ENCODE results near the gene ALG2. TPM values are rescaled to one million over a fixed set of nuclear protein-coding genes. Genes with fewer than 3 reads are reported as not detected.

ALG2 gene
- total and polyA plus RNA-seq, 9 of the 15 experiments (the other 6 are each of a cell fraction or from before 2014, with no cell fraction given), result 4.9 to 41.9 (median 20.2) TPM

DNA sequence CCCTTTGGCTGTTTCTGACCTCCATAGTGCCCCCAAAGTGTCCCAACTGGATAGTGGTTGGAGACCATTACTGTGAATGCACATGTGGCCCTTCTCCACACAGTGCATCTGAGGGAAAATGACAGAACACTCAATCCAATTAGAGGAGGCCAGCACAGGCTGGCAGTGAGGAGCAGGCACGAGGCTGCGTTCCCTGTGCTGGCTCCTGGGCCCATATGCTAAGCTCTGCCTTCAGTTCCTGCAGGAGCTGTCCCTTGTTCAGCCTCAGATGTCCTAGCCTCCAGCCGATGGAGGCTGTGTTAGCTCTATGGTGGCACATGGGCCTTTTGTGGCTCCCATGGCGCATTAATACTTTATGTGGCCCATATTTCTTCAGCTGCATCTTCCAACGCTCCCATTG lies 35.8 kb downstream of the ALG2 start (continued):
- TF ChIP-seq ZBTB5 (IDR thresholded peaks at IDR 0.05) (no peak), KDM2B (CRISPR knock-in tag; IDR thresholded peaks at IDR 0.05) (no peak), SRSF7 (optimal IDR thresholded peaks at IDR 0.05; ENCODE audit: low read depth, low read length) (no peak), BRCA1 (IDR thresholded peaks at IDR 0.05) (no peak), BRCA1 (CRISPR knock-in tag; IDR thresholded peaks at IDR 0.05) (no peak), ZNF354B (CRISPR knock-in tag; IDR thresholded peaks at IDR 0.05) (no peak), ARID2 (IDR thresholded peaks at IDR 0.05) (no peak)

DNA sequence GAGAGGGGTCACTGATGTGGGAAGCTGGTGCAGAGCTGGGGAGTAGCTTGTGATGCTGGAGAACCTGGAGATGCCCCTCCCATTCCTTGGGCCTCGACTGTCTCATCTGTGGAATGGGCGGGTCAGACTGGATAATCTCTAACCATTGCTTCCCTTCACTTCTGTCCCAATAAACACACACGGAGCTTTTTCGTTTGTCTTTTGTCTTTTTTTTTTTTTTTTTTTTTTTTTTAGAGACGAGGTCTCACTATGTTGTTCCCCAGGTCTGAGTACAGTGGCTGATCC lies 36.5 kb downstream of the ALG2 start:
- TF ChIP-seq KDM1A (IDR thresholded peaks at IDR 0.05) (peak in 1 of 2 experiments; percentile 15; a peak in 1 of 4 replicates), RBM25 (IDR thresholded peaks at IDR 0.05; ENCODE audit: low read depth, low read length, severe bottlenecking) (peak; percentile 84), ZBED1 (IDR thresholded peaks at IDR 0.05) (no peak)
- Histone ChIP-seq H2AFZ (ENCODE audit: low read depth, low read length) (peak overlapping the region; percentile 79; the same call in 1 of the 2 replicates), H3K9ac (ENCODE audit: insufficient read depth in 1 of 2, low read depth in 2 of 2, low read length in 2 of 2) (peak overlapping the region in 1 of 2 experiments; percentile 32; a peak in 2 of 4 replicates), H4K20me1 (replicated peaks; ENCODE audit: control insufficient read depth, insufficient read depth, low read length) (no peaks in the 10 kb centered on the region), H3K4me1 (replicated peaks in 1 of 2; ENCODE audit: control insufficient read depth in 2 of 2, insufficient read depth in 2 of 2, low read length in 2 of 2) (peaks cover 2 to 5% of the 10 kb centered on the region in 2 experiments; a peak in 3 of 5 replicates), H3K4me2 (ENCODE audit: insufficient read depth, low read length) (peak overlapping the region; percentile 71; the same call in 1 of the 2 replicates), H3K4me3 (no peak overlapping the region), H3K79me2 (ENCODE audit: control insufficient read depth, insufficient read depth, low read length) (no peaks in the 10 kb centered on the region), H3K27me3 (ENCODE audit: control insufficient read depth in 2 of 2, insufficient read depth in 2 of 2, low read length in 2 of 2) (peaks cover 22 to 42% of the 10 kb centered on the region in 2 experiments; a peak in 4 of 5 replicates), H3K9me3 (replicated peaks; ENCODE audit: control insufficient read depth, insufficient read depth, low read depth, low read length) (no peaks in the 10 kb centered on the region), H3K36me3 (ENCODE audit: control insufficient read depth, insufficient read depth, low read length) (no peaks in the 10 kb centered on the region), H3K27ac (ENCODE audit: extremely low read depth, low read depth, low read length) (no peak overlapping the region), H3K9me1 (ENCODE audit: control insufficient read depth, insufficient read depth, low read length) (no peaks in the 10 kb centered on the region)
- no peak for ATAC-seq
- POLR2A ChIA-PET, result interaction anchor here (0.6 to 1.5 kb wide), 4 partner anchors 12 to 400 kb away, joined by 3 to 7 read pairs (median 4); partner anchors contain the start of genes ALG2 and SEC61B
- 3% methylated on average over 3 of the region's 5 CpGs for WGBS (ENCODE audit: insufficient coverage, low coverage, missing lambda C conversion rate)
- DNase-seq (ENCODE audit: extremely low read depth in 1 of 4, low spot score in 3 of 4), result no peak
- intact Hi-C loops (cut with micrococcal nuclease) (loop anchor here (2.0 to 10.0 kb wide), 7 partner anchors 80 to 800 kb away; no protein-coding TSS in a partner anchor), in situ Hi-C loops (cut with MboI) (loop anchor here (10.0 kb wide), 2 partner anchors 830 to 1030 kb away; no protein-coding TSS in a partner anchor)
- FAIRE-seq, result no peak
- BruUV-seq (replicated peaks), result no TSS peak
- CTCF ChIA-PET (ENCODE audit: low intra/inter-chr PET ratio), result interaction anchor here (1.4 kb wide), 1 partner anchor 825 kb away, joined by 7 read pairs; no protein-coding TSS in a partner anchor
